Left cardiac atrium (tissue), 4 donors: ENCODE measurements around the gene CLCN7. TPM values are rescaled to one million over a fixed set of nuclear protein-coding genes. Genes with fewer than 3 reads are reported as not detected.
"Not testable (repeated sequence)": the region's sequence is repeated elsewhere in the genome, so short reads cannot be mapped to it uniquely, and the experiment has no call there.

Source experiments
- ATAC-seq, 2 donors: fragments of 200-7000 bp; cut with Tn5 transposase; one replicate each; pipeline ENCODE4 v1.9.1; 2020; ENCODE audit warnings: mild to moderate bottlenecking in 2 of 2, moderate library complexity in 2 of 2
- DNase-seq: peaks from one replicate; pipeline ENCODE4 v3.0.0-alpha.2; 2020
- intact Hi-C, 2 donors: fragments of 100-400 bp; cut with DNase I; formaldehyde crosslinking; loops; one replicate each; pipeline versions ENCODE4 v1.14.1 to v1.15.1; 2022 to 2023
- total RNA-seq, 2 donors: library from RNA; stranded (reverse); fragmentation: NEBNext Ultra II Directional; extraction: Animal tissue kit (Norgen Biotek cat#: 25700); gene quantifications; one replicate each; pipeline ENCODE4 v1.2.1, GENCODE V29; 2021
- donor health status: DM: no; HTN: yes; CAD: no.
- donor health status: DM: no; HTN: yes; CAD: no; lungs with severe emphysema.
- donor health status: DM: yes; HTN: yes; CAD: no.
- donor health status: Dilated cardiomyopathy.

CLCN7 gene
- total RNA-seq, 2 donors from 2014 or later = 43.0 to 49.7 TPM

GRCh38 chr16:1451702-1452392 lies 23.0 kb downstream of the CLCN7 start:
- ATAC-seq (no peak), DNase-seq (no peak)
- intact Hi-C loops = no loop called here

- intact Hi-C loops = no loop called here
- DNase-seq (no peak), ATAC-seq (no peak)
These were observed 24.0 kb downstream of the CLCN7 start for GRCh38 chr16:1450841-1451240.

GRCh38 chr16:1450218-1450617 lies 24.6 kb downstream of the CLCN7 start:
- ATAC-seq = no peak
- intact Hi-C loops = no loop called here
- DNase-seq = no peak

GRCh38 chr16:1449201-1449788 lies 25.5 kb downstream of the CLCN7 start:
- ATAC-seq = no peak
- no peak for DNase-seq

GRCh38 chr16:1448536-1449116 lies 26.2 kb downstream of the CLCN7 start:
- ATAC-seq (no peak), DNase-seq (no peak)
- intact Hi-C loops = no loop called here

More at GRCh38 chr16:1449201-1449788, 25.5 kb downstream of the CLCN7 start:
- intact Hi-C loops = no loop called here

- DNase-seq (no peak), ATAC-seq (no peak)
- intact Hi-C loops = no loop called here
These were observed 26.9 kb downstream of the CLCN7 start for GRCh38 chr16:1447965-1448364.

- ATAC-seq (no peak), DNase-seq (no peak)
- intact Hi-C loops = no loop called here
These were observed 28.3 kb downstream of the CLCN7 start for GRCh38 chr16:1446296-1447080.

GRCh38 chr16:1445518-1446203 lies 29.2 kb downstream of the CLCN7 start:
- ATAC-seq (no peak), DNase-seq (no peak)
- intact Hi-C loops = no loop called here

GRCh38 chr16:1444730-1445517 lies 29.9 kb downstream of the CLCN7 start:
- DNase-seq (no peak), ATAC-seq (no peak)
- intact Hi-C loops = no loop called here

GRCh38 chr16:1443980-1444729 lies 30.7 kb downstream of the CLCN7 start, which contains the start of gene CCDC154:
Gene CCDC154, minus strand, starts transcription at chr16:1444556. Its CDS starts 234 bp downstream, at chr16:1444322.
- no peak for DNase-seq
- peak in 1 of 2 donors; percentile 31 for ATAC-seq

GRCh38 chr16:1443403-1443973 lies 31.3 kb downstream of the CLCN7 start:
- DNase-seq (no peak), ATAC-seq (no peak)
- intact Hi-C loops = no loop called here

More at GRCh38 chr16:1443980-1444729, 30.7 kb downstream of the CLCN7 start, which contains the start of gene CCDC154:
- intact Hi-C loops = no loop called here

GRCh38 chr16:1442697-1443096 lies 32.1 kb downstream of the CLCN7 start:
- intact Hi-C loops = no loop called here
- ATAC-seq (no peak), DNase-seq (no peak)

GRCh38 chr16:1441391-1441829 lies 33.4 kb downstream of the CLCN7 start:
- ATAC-seq (no peak), DNase-seq (no peak)
- intact Hi-C loops = no loop called here

- ATAC-seq, intact Hi-C loops, DNase-seq: not testable (repeated sequence)
These were observed 35.1 kb downstream of the CLCN7 start for GRCh38 chr16:1439699-1440074.

GRCh38 chr16:1439058-1439698 lies 35.6 kb downstream of the CLCN7 start:
- intact Hi-C loops = no loop called here
- ATAC-seq (no peak), DNase-seq (no peak)

GRCh38 chr16:1438229-1439057 lies 36.4 kb downstream of the CLCN7 start:
- intact Hi-C loops = no loop called here
- DNase-seq (no peak), ATAC-seq (no peak)
